Loucy (cell line): Measurements from ENCODE around the gene TNFRSF25.

ENCODE experiments used
- EZH2phosphoT487 ChIP-seq: fragments of 200-600 bp; IDR thresholded peaks from 2 replicates; pipeline ENCODE4 v1.6.1; 2018; ENCODE audit warnings: antibody characterized with exemption, mild to moderate bottlenecking, moderate library complexity, borderline replicate concordance
- TF ChIP-seq, protein P1 (sequence below): fragments of 200-600 bp; sonication (generic); conservative IDR thresholded peaks from 2 replicates; pipeline ENCODE4 v1.5.1; 2014; ENCODE audit warnings: mild to moderate bottlenecking, antibody characterized with exemption, low read length

DNA sequence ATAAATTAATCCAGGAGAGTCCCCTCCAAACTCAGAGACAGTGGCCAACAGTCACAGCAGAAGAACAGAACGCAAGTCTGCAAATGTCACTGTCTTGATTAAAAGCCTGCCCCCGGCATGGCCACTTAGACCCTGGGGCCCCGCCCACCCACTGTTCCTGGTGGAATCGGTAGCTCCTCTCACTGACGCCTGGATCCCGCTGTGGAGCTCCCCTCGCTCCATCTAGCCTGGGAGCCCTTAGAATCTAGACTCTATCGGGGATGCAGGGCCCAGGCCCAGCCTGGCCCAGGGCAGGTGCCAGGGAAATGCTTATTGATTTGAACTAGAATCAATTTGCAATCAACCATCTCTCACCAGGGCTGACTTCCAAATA is 46.9 kb upstream of the TNFRSF25 start:
- TF ChIP-seq, protein P1, sequence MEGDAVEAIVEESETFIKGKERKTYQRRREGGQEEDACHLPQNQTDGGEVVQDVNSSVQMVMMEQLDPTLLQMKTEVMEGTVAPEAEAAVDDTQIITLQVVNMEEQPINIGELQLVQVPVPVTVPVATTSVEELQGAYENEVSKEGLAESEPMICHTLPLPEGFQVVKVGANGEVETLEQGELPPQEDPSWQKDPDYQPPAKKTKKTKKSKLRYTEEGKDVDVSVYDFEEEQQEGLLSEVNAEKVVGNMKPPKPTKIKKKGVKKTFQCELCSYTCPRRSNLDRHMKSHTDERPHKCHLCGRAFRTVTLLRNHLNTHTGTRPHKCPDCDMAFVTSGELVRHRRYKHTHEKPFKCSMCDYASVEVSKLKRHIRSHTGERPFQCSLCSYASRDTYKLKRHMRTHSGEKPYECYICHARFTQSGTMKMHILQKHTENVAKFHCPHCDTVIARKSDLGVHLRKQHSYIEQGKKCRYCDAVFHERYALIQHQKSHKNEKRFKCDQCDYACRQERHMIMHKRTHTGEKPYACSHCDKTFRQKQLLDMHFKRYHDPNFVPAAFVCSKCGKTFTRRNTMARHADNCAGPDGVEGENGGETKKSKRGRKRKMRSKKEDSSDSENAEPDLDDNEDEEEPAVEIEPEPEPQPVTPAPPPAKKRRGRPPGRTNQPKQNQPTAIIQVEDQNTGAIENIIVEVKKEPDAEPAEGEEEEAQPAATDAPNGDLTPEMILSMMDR: no peak
- TF ChIP-seq EZH2phosphoT487: no peak
